OCI-LY1 (cell line): Measurements from ENCODE around the gene SELENOH.

Experiments used
- EZH2 ChIP-seq: fragments of 200-600 bp; sonication (generic), shearing (Covaris generic); IDR thresholded peaks from 2 replicates; pipeline ENCODE4 v1.8.0; 2017; ENCODE audit warnings: borderline replicate concordance, mixed run types, mild to moderate bottlenecking, antibody characterized with exemption, low read length, moderate library complexity, mixed read lengths
- TF ChIP-seq, protein P1 (sequence below): fragments of 200-600 bp; sonication (generic), shearing (Covaris generic); IDR thresholded peaks from 2 replicates; pipeline ENCODE4 v1.5.1; 2017; ENCODE audit warnings: mild to moderate bottlenecking, antibody characterized with exemption, low read length, moderate library complexity, mixed read lengths

DNA sequence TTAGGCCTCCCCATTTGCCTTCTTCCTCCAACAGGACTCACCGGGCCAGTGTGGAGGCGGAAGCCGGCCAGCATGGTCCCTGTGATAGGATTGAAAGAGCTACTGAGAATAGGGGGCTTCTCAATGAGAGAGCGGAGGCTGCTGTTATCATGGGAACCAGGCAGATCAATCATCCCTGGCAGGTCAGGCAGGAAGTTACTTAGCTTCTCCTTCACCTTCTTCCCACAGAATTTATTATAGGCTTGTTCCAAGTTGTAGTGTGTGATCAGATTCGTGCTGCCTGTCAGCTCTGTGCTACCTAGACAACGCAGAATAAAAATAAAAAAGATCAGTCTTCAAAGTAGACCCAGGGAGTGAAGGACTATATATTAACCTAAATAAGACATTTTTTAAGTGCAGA is 36.4 kb upstream of the SELENOH start:
- TF ChIP-seq, protein P1, sequence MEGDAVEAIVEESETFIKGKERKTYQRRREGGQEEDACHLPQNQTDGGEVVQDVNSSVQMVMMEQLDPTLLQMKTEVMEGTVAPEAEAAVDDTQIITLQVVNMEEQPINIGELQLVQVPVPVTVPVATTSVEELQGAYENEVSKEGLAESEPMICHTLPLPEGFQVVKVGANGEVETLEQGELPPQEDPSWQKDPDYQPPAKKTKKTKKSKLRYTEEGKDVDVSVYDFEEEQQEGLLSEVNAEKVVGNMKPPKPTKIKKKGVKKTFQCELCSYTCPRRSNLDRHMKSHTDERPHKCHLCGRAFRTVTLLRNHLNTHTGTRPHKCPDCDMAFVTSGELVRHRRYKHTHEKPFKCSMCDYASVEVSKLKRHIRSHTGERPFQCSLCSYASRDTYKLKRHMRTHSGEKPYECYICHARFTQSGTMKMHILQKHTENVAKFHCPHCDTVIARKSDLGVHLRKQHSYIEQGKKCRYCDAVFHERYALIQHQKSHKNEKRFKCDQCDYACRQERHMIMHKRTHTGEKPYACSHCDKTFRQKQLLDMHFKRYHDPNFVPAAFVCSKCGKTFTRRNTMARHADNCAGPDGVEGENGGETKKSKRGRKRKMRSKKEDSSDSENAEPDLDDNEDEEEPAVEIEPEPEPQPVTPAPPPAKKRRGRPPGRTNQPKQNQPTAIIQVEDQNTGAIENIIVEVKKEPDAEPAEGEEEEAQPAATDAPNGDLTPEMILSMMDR: no peak
- TF ChIP-seq EZH2: no peak
